Cardiac fibroblast (primary cell): Measurements from ENCODE around the gene TENT4B.

Source experiments
- DNase-seq, 2 donors: peaks; one replicate each; pipeline versions ENCODE4 v3.0.0 to v3.0.0-alpha.2; 2010; ENCODE audit warnings: low read depth in 2 of 2
- H3K4me3 ChIP-seq, 2 donors: replicated peaks in 1 of 2; 1 replicate in 1 of 2; 2 replicates in 1 of 2; pipeline ENCODE4 v1.5.1; 2011; ENCODE audit warnings: low read depth in 2 of 2, low read length in 2 of 2, mild to moderate bottlenecking in 2 of 2, moderate library complexity in 1 of 2
- TF ChIP-seq, protein P1 (sequence below): IDR thresholded peaks from one replicate; pipeline ENCODE4 v1.5.1; 2011; ENCODE audit warnings: low read depth, mild to moderate bottlenecking, low read length, inconsistent platforms

TENT4B gene

DNA sequence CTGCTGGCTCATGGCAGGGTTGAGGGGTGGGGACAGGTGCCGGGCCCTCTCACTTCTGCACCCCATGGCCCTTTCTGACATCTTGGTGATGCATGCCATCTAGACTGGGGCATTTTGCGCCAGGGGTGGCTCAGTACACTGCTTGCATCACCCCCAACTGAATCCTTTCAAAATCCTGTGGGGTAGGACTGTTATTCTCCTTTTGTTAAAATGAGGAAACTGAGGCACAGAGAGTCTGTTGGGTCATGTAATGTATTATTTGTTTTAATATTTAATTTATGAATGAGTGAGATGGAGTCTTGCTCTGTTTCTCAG lies 123.2 kb downstream of the TENT4B start:
- no peak overlapping the region for H3K4me3 ChIP-seq
- no peak for DNase-seq

GRCh38 chr16:50276801-50277555 lies 123.9 kb downstream of the TENT4B start:
- TF ChIP-seq, protein P1, sequence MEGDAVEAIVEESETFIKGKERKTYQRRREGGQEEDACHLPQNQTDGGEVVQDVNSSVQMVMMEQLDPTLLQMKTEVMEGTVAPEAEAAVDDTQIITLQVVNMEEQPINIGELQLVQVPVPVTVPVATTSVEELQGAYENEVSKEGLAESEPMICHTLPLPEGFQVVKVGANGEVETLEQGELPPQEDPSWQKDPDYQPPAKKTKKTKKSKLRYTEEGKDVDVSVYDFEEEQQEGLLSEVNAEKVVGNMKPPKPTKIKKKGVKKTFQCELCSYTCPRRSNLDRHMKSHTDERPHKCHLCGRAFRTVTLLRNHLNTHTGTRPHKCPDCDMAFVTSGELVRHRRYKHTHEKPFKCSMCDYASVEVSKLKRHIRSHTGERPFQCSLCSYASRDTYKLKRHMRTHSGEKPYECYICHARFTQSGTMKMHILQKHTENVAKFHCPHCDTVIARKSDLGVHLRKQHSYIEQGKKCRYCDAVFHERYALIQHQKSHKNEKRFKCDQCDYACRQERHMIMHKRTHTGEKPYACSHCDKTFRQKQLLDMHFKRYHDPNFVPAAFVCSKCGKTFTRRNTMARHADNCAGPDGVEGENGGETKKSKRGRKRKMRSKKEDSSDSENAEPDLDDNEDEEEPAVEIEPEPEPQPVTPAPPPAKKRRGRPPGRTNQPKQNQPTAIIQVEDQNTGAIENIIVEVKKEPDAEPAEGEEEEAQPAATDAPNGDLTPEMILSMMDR = no peak
- DNase-seq = peak in 1 of 2 donors; percentile 29
- no peak overlapping the region for H3K4me3 ChIP-seq

More for the DNA sequence above, 123.2 kb downstream of the TENT4B start:
- TF ChIP-seq, protein P1 = no peak

- no peak overlapping the region for H3K4me3 ChIP-seq
- TF ChIP-seq, protein P1 = no peak
- DNase-seq = no peak
Measured at GRCh38 chr16:50278251-50278650, 125.1 kb downstream of the TENT4B start.

DNA sequence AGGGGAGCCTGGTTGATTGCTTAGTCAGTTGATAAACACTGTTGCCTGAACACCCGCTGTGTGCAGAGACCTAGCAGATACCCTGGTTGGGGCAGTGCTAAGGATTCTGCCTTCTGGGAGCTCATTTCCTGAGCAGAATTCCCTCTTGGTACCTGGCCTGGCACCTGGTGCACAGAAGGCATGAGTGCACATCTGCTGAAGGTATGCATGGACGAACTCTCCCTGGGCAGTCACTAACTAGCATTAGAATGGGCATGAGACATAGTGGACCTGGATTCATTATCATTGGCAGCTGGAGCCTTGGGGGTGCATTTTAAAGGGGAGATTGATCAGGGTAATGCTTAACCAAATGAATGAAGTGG lies 126.4 kb downstream of the TENT4B start:
- TF ChIP-seq, protein P1 = no peak
- H3K4me3 ChIP-seq = no peak overlapping the region
- DNase-seq = no peak

DNA sequence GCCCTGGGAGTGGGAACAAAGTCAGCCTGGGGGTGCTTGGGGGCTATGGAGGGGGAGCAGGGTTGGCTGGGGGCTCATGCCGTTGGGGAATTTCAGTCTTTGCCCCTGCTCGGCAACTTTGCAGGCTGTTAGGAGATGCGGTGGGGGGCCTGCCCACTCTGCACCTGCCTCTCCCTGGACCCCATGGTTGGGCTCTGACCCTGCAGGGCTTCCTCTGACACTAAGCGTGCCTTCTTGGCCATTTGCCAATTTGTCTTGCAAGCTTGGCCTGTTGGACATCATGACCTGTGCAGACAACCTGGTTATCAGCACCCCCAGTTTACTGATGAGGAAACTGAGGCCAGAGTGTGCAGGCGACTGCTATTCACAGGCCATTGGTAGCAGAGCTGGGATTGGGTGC lies 127.8 kb downstream of the TENT4B start:
- no peak overlapping the region for H3K4me3 ChIP-seq
- DNase-seq = no peak
- TF ChIP-seq, protein P1 = no peak
